K562 (cell line): ENCODE results near the gene HOXB3. TPM values are rescaled to one million over a fixed set of nuclear protein-coding genes. Genes with fewer than 3 reads are reported as not detected.
A peak's percentile ranks its signal among the peaks of the same experiment; 100 is the strongest.

Source experiments
- ATAC-seq: fragments of 200-7000 bp; cut with Tn5 transposase; 3 replicates; pipeline ENCODE4 v1.9.1; 2020; ENCODE audit warnings: moderate library complexity
- BruUV-seq: library from RNA; stranded (reverse); fragments of 400-500 nt; replicated peaks from 2 replicates; lab custom pipeline; 2021; lab: Mats Ljungman, UMichigan
- CTCF ChIA-PET: fragments of 300-600 bp; formaldehyde crosslinking; extraction: SDS; loops from one replicate; lab custom pipeline; 2021; ENCODE audit warnings: low intra/inter-chr PET ratio; lab: Yijun Ruan, JAX
- POLR2A ChIA-PET: fragments of 300-600, 350-650 bp; sonication (Branson Sonifier 250); formaldehyde crosslinking; extraction: SDS; loops from one replicate; lab custom pipeline; 2021; ENCODE audit warnings: antibody characterized with exemption, inconsistent platforms; lab: Yijun Ruan, JAX
- DNase-seq, 4 experiments: peaks; one replicate each; pipeline versions ENCODE4 v3.0.0 to v3.0.0-alpha.2; 2011 to 2018; ENCODE audit warnings: low spot score in 3 of 4, mixed read lengths in 3 of 4; ENCODE audit errors: extremely low read depth in 1 of 4
- FAIRE-seq: peaks from 2 replicates; lab custom pipeline; 2011; peaks lifted over from hg19 to GRCh38; lab: Jason Lieb, UNC
- H2AFZ ChIP-seq: 2 replicates; pipeline ENCODE4 v1.6.0; 2011; ENCODE audit warnings: low read depth, low read length, control low read depth, inconsistent platforms
- H3K27ac ChIP-seq: fragments of 200-600 bp; 3 replicates; pipeline ENCODE4 v1.8.0; 2011; ENCODE audit warnings: low read depth, mild to moderate bottlenecking, control low read depth, inconsistent platforms, low read length, moderate library complexity, mixed read lengths; ENCODE audit errors: extremely low read depth
- H3K27me3 ChIP-seq, 2 experiments: fragments of 300-600 bp in 1 of 2; 2 replicates in 1 of 2; 3 replicates in 1 of 2; pipeline versions ENCODE4 v1.6.0 to v1.8.0; 2011; ENCODE audit warnings: inconsistent platforms in 2 of 2, low read length in 2 of 2, mild to moderate bottlenecking in 1 of 2, mixed read lengths in 1 of 2, moderate library complexity in 1 of 2; ENCODE audit not compliant: control insufficient read depth in 2 of 2, insufficient read depth in 2 of 2
- H3K36me3 ChIP-seq: fragments of 300-600 bp; 3 replicates; pipeline ENCODE4 v1.8.0; 2011; ENCODE audit warnings: mild to moderate bottlenecking, low read length, inconsistent platforms; ENCODE audit not compliant: control insufficient read depth, insufficient read depth
- H3K4me1 ChIP-seq, 2 experiments: fragments of 200-600 bp in 1 of 2; replicated peaks in 1 of 2; 2 replicates in 1 of 2; 3 replicates in 1 of 2; pipeline versions ENCODE4 v1.5.1 to v1.8.0; 2011; ENCODE audit warnings: inconsistent platforms in 2 of 2, low read length in 2 of 2, mild to moderate bottlenecking in 1 of 2, mixed read lengths in 1 of 2, moderate library complexity in 1 of 2; ENCODE audit not compliant: control insufficient read depth in 2 of 2, insufficient read depth in 2 of 2
- H3K4me2 ChIP-seq: 2 replicates; pipeline ENCODE4 v1.6.1; 2011; ENCODE audit warnings: low read length, control low read depth, inconsistent platforms, mixed read lengths; ENCODE audit not compliant: insufficient read depth
- H3K4me3 ChIP-seq: fragments of 200-600 bp; sonication (generic), shearing (Covaris generic); 2 replicates; pipeline ENCODE4 v1.5.1; 2016; ENCODE audit warnings: control low read depth, inconsistent platforms
- H3K79me2 ChIP-seq: fragments of 200-600 bp; 3 replicates; pipeline ENCODE4 v1.8.0; 2011; ENCODE audit warnings: low read length, inconsistent platforms; ENCODE audit not compliant: control insufficient read depth, insufficient read depth
- H3K9ac ChIP-seq, 2 experiments: 2 replicates each; pipeline versions ENCODE4 v1.6.0 to v1.6.1; 2011; ENCODE audit warnings: low read depth in 2 of 2, low read length in 2 of 2, control low read depth in 1 of 2, inconsistent platforms in 1 of 2, mild to moderate bottlenecking in 1 of 2, mixed read lengths in 1 of 2; ENCODE audit not compliant: insufficient read depth in 1 of 2
- H3K9me1 ChIP-seq: one replicate; pipeline ENCODE4 v1.6.0; 2011; ENCODE audit warnings: inconsistent platforms, mild to moderate bottlenecking, low read length, moderate library complexity; ENCODE audit not compliant: control insufficient read depth, insufficient read depth
- H3K9me3 ChIP-seq: replicated peaks from 2 replicates; pipeline ENCODE4 v1.5.1; 2011; ENCODE audit warnings: low read depth, low read length, inconsistent platforms; ENCODE audit not compliant: control insufficient read depth, insufficient read depth
- H4K20me1 ChIP-seq: replicated peaks from 2 replicates; pipeline ENCODE4 v1.6.1; 2011; ENCODE audit warnings: low read length, inconsistent platforms, mixed read lengths; ENCODE audit not compliant: control insufficient read depth, insufficient read depth
- POLR2AphosphoS2 ChIP-seq: IDR thresholded peaks from 2 replicates; pipeline ENCODE4 v1.6.1; 2012; ENCODE audit warnings: low read length, improper control_type of control experiment
- POLR3A ChIP-seq: IDR thresholded peaks from 2 replicates; pipeline ENCODE4 v1.6.1; 2011; ENCODE audit warnings: borderline replicate concordance, mild to moderate bottlenecking, moderate library complexity; ENCODE audit not compliant: insufficient read length, insufficient read depth; ENCODE audit errors: extremely low read depth
- RAD21 ChIP-seq, 2 experiments: fragments of 250-450 bp in 1 of 2; fragments of 450-650 bp in 1 of 2; sonication (Bioruptor Pico) in 1 of 2; formaldehyde crosslinking in 1 of 2; IDR thresholded peaks in 1 of 2; conservative IDR thresholded peaks in 1 of 2; 2 replicates each; pipeline versions ENCODE4 v1.4.0 to v1.8.0; 2020 to 2022; ENCODE audit warnings: mild to moderate bottlenecking in 2 of 2, moderate library complexity in 1 of 2
- RB1 ChIP-seq: fragments of 450-650 bp; IDR thresholded peaks from 2 replicates; pipeline ENCODE4 v1.6.1; 2017; ENCODE audit warnings: low read depth, mild to moderate bottlenecking
- SRF ChIP-seq, 2 experiments: fragments of 250-450, 450-650 bp in 1 of 2; sonication (Bioruptor Pico) in 1 of 2; sonication (generic) in 1 of 2; formaldehyde crosslinking; IDR thresholded peaks; 2 replicates each; pipeline versions ENCODE4 v1.5.0 to v1.5.1; 2020 to 2022; ENCODE audit warnings: mild to moderate bottlenecking in 1 of 2, missing genetic modification reagents in 1 of 2
- whole genome bisulfite sequencing: fragments of 100-300 bp; shearing (Covaris generic); methylation state at CpG from one replicate; pipeline ENCODE4 v1.1.6; 2016; ENCODE audit warnings: low coverage, mixed read lengths; ENCODE audit not compliant: insufficient coverage; ENCODE audit errors: missing lambda C conversion rate; 5-methylcytosine and 5-hydroxymethylcytosine counted together
- in situ Hi-C: fragments of 300-500 bp; cut with MboI; formaldehyde crosslinking; loops from 4 replicates; pipeline ENCODE4 v1.15.0; 2018; ENCODE audit warnings: inconsistent platforms, mixed read lengths
- intact Hi-C: fragments of 100-400 bp; cut with micrococcal nuclease; formaldehyde crosslinking; loops from 2 replicates; pipeline ENCODE4 v1.14.2; 2022
- polyA plus RNA-seq, 8 experiments: library from polyadenylated mRNA; depleted of rRNA in 4 of 8; stranded (reverse) in 5 of 8; unstranded in 3 of 8; fragments of >200 nt; fragmentation: Nextera tagmentation in 2 of 8; fragmentation: Illumina TruSeq in 1 of 8; extraction: Ambion mirVana in 2 of 8; extraction: Trizol in 1 of 8; gene quantifications; 2 replicates each; pipeline versions ENCODE4 v1.2.1 to v1.2.3, GENCODE V29; 2011 to 2014; ENCODE audit warnings: inconsistent platforms in 1 of 8, missing spikeins in 1 of 8
- total RNA-seq, 7 experiments: library from RNA; depleted of rRNA in 6 of 7; stranded (reverse); fragments of >200 nt in 6 of 7; fragmentation: Illumina TruSeq in 2 of 7; extraction: Trizol in 2 of 7; gene quantifications; 2 replicates each; pipeline versions ENCODE4 v1.2.1 to v1.2.3, GENCODE V29; 2011 to 2021; ENCODE audit warnings: low replicate concordance in 1 of 7
- TF ChIP-seq, protein P1 (sequence below), 2 experiments: fragments of 450-650 bp; IDR thresholded peaks; 2 replicates each; pipeline ENCODE4 v1.6.1; 2016; ENCODE audit warnings: mild to moderate bottlenecking in 2 of 2, borderline replicate concordance in 1 of 2, low read depth in 1 of 2, moderate library complexity in 1 of 2
- TF ChIP-seq, protein P2 (sequence below): fragments of 450-650 bp; formaldehyde crosslinking; IDR thresholded peaks from 2 replicates; pipeline ENCODE4 v1.4.0; 2022; ENCODE audit warnings: mild to moderate bottlenecking, moderate library complexity
- TF ChIP-seq, protein P3 (sequence below): sonication (generic); formaldehyde crosslinking; IDR thresholded peaks from 2 replicates; pipeline ENCODE4 v1.8.0; 2022; ENCODE audit warnings: mild to moderate bottlenecking, missing genetic modification reagents

Gene HOXB3
- total and polyA plus RNA-seq, 9 of the 15 experiments (the other 6 are each of a cell fraction or from before 2014, with no cell fraction given): 2.4 to 41.3 (median 20.2) TPM

DNA sequence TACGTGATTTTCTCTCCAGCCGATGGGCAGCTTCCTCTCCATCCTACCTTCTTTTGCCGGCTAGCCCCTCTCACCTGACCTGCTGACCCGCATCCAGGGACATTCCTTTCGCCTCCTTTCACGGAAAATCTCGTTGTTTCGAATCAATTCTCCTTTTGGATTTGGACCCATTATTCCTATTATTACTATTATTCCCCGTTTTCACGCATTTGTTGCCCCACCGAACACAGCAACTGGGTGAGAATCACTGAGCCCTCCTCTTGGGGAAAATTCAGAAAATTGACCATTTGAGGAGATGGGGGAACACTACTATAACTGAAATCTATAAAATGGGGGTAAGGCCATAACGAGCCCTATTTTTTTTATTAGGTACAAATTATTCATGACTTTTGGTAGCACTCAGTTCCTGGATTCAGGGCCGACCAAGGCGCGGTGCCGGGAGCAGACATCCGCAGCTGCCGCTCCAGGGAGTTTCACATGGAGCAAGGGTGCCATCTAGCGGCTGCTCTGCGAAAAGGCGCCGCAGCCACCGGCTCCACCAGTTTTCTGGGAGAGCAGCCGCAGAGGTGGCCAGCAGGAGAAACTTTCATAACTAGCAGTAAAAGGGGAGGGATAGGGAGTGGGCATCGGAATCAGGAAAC, 28.3 kb upstream of the HOXB3 start:
- Histone ChIP-seq H3K79me2 (peaks cover 66% of the 10 kb centered on the region), H3K9me1 (no peaks in the 10 kb centered on the region), H3K4me1 (peaks cover 44 to 47% of the 10 kb centered on the region in 2 experiments; a peak in 4 of 5 replicates), H3K9me3 (no peaks in the 10 kb centered on the region), H3K4me3 (peak overlapping the region; percentile 39), H2AFZ (0 out of 2 replicates have a peak overlapping the region, but pooled peaks have one; percentile 67), H3K9ac (peak overlapping the region; percentile 65 to 84), H3K4me2 (peak overlapping the region; percentile 76), H3K36me3 (peaks cover 41% of the 10 kb centered on the region), H3K27me3 (no peaks in the 10 kb centered on the region), H4K20me1 (peaks cover 37% of the 10 kb centered on the region), H3K27ac (no peak overlapping the region; the same call in 2 of the 3 replicates)
- no TSS peak for BruUV-seq
- WGBS: 31% methylated on average over 25 of the region's 25 CpGs
- intact Hi-C loops (no loop called here), in situ Hi-C loops (no loop called here)
- FAIRE-seq: peak; percentile 88
- ChIA-PET CTCF (interaction anchor here (0.6 to 2.2 kb wide), 18 partner anchors 16 to 591 kb away, joined by 3 to 10 read pairs (median 4); partner anchors contain the start of gene HOXB5), POLR2A (interaction anchor here (0.5 to 1.9 kb wide), 10 partner anchors 8 to 423 kb away, joined by 3 to 8 read pairs (median 3); partner anchors contain the start of gene HOXB9)
- peak; percentile 86 to 92 (median 88) for DNase-seq
- ATAC-seq: peak; percentile 67
- TF ChIP-seq RB1: peak; percentile 94
- TF ChIP-seq, protein P1, sequence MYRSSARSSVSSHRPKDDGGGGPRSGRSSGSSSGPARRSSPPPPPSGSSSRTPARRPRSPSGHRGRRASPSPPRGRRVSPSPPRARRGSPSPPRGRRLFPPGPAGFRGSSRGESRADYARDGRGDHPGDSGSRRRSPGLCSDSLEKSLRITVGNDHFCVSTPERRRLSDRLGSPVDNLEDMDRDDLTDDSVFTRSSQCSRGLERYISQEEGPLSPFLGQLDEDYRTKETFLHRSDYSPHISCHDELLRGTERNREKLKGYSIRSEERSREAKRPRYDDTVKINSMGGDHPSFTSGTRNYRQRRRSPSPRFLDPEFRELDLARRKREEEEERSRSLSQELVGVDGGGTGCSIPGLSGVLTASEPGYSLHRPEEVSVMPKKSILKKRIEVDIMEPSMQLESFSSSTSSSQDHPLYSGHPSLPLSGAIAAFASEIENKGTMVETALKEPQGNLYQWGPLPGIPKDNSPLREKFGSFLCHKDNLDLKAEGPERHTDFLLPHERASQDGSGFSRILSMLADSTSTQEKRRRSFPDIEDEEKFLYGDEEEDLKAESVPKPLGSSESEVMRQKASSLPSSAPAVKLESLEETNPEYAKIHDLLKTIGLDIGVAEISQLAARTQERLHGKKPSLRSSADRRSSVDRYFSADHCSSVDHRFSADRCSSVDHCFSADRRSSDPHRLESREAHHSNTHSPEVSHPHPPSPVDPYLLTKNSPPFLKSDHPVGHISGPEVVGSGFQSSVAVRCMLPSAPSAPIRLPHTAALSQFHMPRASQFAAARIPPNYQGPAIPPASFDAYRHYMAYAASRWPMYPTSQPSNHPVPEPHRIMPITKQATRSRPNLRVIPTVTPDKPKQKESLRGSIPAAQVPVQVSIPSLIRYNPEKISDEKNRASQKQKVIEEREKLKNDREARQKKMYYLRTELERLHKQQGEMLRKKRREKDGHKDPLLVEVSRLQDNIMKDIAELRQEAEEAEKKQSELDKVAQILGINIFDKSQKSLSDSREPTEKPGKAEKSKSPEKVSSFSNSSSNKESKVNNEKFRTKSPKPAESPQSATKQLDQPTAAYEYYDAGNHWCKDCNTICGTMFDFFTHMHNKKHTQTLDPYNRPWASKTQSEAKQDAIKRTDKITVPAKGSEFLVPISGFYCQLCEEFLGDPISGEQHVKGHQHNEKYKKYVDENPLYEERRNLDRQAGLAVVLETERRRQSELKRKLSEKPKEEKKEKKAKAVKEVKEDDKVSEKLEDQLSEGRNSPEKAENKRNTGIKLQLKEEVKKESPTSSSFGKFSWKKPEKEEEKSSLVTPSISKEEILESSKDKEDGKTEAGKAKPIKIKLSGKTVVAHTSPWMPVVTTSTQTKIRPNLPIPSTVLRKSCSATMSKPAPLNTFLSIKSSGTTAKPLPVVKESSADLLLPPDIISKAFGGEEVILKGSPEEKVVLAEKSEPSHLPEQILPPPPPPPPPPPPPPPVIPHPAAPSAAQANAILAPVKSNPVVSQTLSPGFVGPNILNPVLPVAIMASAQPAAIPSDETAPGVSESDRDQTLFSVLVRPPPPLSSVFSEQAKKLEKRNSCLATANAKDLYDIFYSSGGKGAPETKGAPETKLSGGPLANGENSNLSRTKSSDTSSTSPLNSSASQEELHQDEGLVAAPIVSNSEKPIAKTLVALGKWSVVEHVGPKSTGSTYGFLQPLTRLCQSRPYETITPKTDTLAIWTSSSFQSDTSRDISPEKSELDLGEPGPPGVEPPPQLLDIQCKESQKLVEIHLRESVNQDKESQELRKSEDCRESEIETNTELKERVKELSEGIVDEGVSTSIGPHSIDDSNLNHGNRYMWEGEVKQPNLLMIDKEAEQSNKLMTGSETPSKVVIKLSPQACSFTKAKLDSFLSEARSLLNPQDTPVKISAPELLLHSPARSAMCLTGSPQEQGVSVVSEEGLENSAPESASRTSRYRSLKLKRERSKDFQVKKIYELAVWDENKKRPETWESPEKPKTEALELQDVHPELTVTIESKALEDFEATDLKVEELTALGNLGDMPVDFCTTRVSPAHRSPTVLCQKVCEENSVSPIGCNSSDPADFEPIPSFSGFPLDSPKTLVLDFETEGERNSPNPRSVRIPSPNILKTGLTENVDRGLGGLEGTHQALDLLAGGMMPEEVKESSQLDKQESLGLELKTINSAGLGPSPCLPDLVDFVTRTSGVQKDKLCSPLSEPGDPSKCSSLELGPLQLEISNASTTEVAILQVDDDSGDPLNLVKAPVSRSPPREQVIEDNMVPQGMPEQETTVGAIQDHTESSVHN (IDR thresholded peaks at IDR 0.05; ENCODE audit: borderline replicate concordance in 1 of 2, low read depth in 1 of 2): no peak
- peak; percentile 92 to 95 for TF ChIP-seq RAD21 (CRISPR knock-in tag; conservative IDR thresholded peaks at IDR 0.05 in 1 of 2, IDR thresholded peaks at IDR 0.05 in 1 of 2)
- TF ChIP-seq, protein P2, sequence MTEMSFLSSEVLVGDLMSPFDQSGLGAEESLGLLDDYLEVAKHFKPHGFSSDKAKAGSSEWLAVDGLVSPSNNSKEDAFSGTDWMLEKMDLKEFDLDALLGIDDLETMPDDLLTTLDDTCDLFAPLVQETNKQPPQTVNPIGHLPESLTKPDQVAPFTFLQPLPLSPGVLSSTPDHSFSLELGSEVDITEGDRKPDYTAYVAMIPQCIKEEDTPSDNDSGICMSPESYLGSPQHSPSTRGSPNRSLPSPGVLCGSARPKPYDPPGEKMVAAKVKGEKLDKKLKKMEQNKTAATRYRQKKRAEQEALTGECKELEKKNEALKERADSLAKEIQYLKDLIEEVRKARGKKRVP (CRISPR knock-in tag): no peak
- peak; percentile 80; the same call in 1 of the 2 replicates for TF ChIP-seq POLR2AphosphoS2
- TF ChIP-seq SRF (CRISPR knock-in tag; IDR thresholded peaks at IDR 0.05): no peak
- TF ChIP-seq, protein P3, sequence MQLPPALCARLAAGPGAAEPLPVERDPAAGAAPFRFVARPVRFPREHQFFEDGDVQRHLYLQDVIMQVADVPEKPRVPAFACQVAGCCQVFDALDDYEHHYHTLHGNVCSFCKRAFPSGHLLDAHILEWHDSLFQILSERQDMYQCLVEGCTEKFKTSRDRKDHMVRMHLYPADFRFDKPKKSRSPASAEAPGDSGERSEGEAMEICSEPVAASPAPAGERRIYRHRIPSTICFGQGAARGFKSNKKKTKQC (CRISPR knock-in tag): no peak
- no peak for TF ChIP-seq POLR3A
